ENCODE measurements around the gene SFT2D2. TPM values are rescaled to one million over a fixed set of nuclear protein-coding genes. Genes with fewer than 3 reads are reported as not detected.

SFT2D2 gene
- total RNA-seq, 1 experiment from 2014 or later = 32.1 TPM

- no peak overlapping the region for H3K56ac ChIP-seq (ENCODE audit: insufficient read length, low read depth, low read length)
- no peak for DNase-seq
- no peak overlapping the region for H4K8ac ChIP-seq (replicated peaks; ENCODE audit: insufficient read length, low read depth, low read length)
- no peak overlapping the region for H2BK5ac ChIP-seq (ENCODE audit: insufficient read length, low read length)
- H2AK5ac ChIP-seq (ENCODE audit: insufficient read length, low read length) = no peak overlapping the region
- H3K23me2 ChIP-seq (ENCODE audit: insufficient read length, low read depth, low read length, poor library complexity, severe bottlenecking) = no peaks in the 10 kb centered on the region
- H4K5ac ChIP-seq (ENCODE audit: insufficient read length, low read depth, low read length) = no peak overlapping the region
- Mint-ChIP-seq H3K27ac (no peak overlapping the region), H3K36me3 (ENCODE audit: insufficient read depth in 1 of 3, low read depth in 3 of 3) (peaks cover 9 to 29% (median 25%) of the 10 kb centered on the region in 3 experiments; a peak in 6 of 7 replicates), H3K4me1 (no peaks in the 10 kb centered on the region), H3K27me3 (ENCODE audit: low read depth) (no peaks in the 10 kb centered on the region), H3K9me3 (no peaks in the 10 kb centered on the region), H3K4me3 (no peak overlapping the region)
- no peak overlapping the region for H3K4me2 ChIP-seq (ENCODE audit: insufficient read depth, insufficient read length, low read length)
- H2BK15ac ChIP-seq (ENCODE audit: low read depth, low read length) = no peak overlapping the region
- no CpG with 5 or more reads among the region's 2 CpGs for WGBS (ENCODE audit: extremely low coverage, insufficient read length, low lambda C conversion rate)
- TF ChIP-seq, protein P1, sequence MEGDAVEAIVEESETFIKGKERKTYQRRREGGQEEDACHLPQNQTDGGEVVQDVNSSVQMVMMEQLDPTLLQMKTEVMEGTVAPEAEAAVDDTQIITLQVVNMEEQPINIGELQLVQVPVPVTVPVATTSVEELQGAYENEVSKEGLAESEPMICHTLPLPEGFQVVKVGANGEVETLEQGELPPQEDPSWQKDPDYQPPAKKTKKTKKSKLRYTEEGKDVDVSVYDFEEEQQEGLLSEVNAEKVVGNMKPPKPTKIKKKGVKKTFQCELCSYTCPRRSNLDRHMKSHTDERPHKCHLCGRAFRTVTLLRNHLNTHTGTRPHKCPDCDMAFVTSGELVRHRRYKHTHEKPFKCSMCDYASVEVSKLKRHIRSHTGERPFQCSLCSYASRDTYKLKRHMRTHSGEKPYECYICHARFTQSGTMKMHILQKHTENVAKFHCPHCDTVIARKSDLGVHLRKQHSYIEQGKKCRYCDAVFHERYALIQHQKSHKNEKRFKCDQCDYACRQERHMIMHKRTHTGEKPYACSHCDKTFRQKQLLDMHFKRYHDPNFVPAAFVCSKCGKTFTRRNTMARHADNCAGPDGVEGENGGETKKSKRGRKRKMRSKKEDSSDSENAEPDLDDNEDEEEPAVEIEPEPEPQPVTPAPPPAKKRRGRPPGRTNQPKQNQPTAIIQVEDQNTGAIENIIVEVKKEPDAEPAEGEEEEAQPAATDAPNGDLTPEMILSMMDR (conservative IDR thresholded peaks at IDR 0.05) = no peak
- H3T11ph ChIP-seq (ENCODE audit: low read length) = no peak overlapping the region
- no peaks in the 10 kb centered on the region for H3K9me3 ChIP-seq (ENCODE audit: control insufficient read depth, low read depth, low read length)
- H3K79me2 ChIP-seq (ENCODE audit: insufficient read depth, low read length) = no peaks in the 10 kb centered on the region
- no peak overlapping the region for H2AFZ ChIP-seq (ENCODE audit: low read length)
- H3K27ac ChIP-seq (ENCODE audit: insufficient read length, low read depth, low read length) = no peak overlapping the region
- no peak overlapping the region for H3K18ac ChIP-seq (ENCODE audit: insufficient read length, low read depth, low read length)
- H2BK20ac ChIP-seq (ENCODE audit: low read depth, low read length, poor library complexity, severe bottlenecking) = no peak overlapping the region
- H2BK120ac ChIP-seq (ENCODE audit: low read depth, low read length, poor library complexity, severe bottlenecking) = no peak overlapping the region
- no peak overlapping the region for H3K9ac ChIP-seq (ENCODE audit: extremely low read depth, insufficient read length, low read length)
- H4K20me1 ChIP-seq (ENCODE audit: control insufficient read depth, insufficient read depth, insufficient read length) = no peaks in the 10 kb centered on the region
- H2BK12ac ChIP-seq (ENCODE audit: insufficient read length, low read depth, low read length) = no peak overlapping the region
- no peaks in the 10 kb centered on the region for H3K27me3 ChIP-seq (ENCODE audit: insufficient read depth, low read length)
- no peaks in the 10 kb centered on the region for H3K79me1 ChIP-seq (ENCODE audit: insufficient read depth, low read depth, low read length, poor library complexity, severe bottlenecking)
- no peak overlapping the region for H3K23ac ChIP-seq (ENCODE audit: insufficient read length, low read depth, low read length)
- H4K91ac ChIP-seq (ENCODE audit: insufficient read length, low read depth, low read length) = no peak overlapping the region
- no peaks in the 10 kb centered on the region for H3K4me1 ChIP-seq (ENCODE audit: insufficient read depth, low read length)
- no peak overlapping the region for H3K14ac ChIP-seq (ENCODE audit: insufficient read depth, low read length)
- H3K4ac ChIP-seq (ENCODE audit: low read depth, low read length) = no peak overlapping the region
These were observed 35.4 kb upstream of the SFT2D2 start for GRCh38 chr1:168190403-168190802.

All from H9 (cell line).